HG03064 (cell line): ENCODE data around the gene KRAS.
"Not testable (repeated sequence)": the region's sequence is repeated elsewhere in the genome, so short reads cannot be mapped to it uniquely, and the experiment has no call there.

Source experiments
- ATAC-seq: cut with Tn5 transposase; IDR thresholded peaks from one replicate; pipeline ENCODE4 v1.9.1; 2021; ENCODE audit warnings: low read depth; ENCODE audit not compliant: unreplicated experiment

KRAS gene

GRCh38 chr12:25250744-25251730 is at the start of gene KRAS:
Gene KRAS (minus strand): TSS chr12:25250929.
- peak; percentile 62 for ATAC-seq

GRCh38 chr12:25296381-25296780 is 45.7 kb upstream of the KRAS start:
- no peak for ATAC-seq

DNA sequence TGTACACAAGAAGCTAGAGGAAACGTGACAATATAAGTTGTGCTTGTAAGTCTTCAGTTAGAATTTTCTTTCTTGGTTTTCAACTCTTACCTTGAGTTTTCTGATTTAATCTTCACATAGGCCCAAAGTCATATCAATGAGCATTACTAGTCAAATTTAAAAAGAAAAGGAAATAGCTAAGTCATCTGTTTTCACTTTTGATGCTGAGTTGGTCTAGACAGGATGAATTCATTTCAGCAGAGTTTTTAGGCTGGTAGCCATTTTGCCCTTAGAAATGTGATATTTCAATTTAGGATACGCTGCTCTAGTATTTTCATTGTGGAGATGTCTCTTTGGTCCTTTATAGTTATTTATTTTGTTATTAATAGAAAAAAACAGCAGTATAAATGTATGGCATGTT is 44.6 kb upstream of the KRAS start:
- ATAC-seq = no peak

DNA sequence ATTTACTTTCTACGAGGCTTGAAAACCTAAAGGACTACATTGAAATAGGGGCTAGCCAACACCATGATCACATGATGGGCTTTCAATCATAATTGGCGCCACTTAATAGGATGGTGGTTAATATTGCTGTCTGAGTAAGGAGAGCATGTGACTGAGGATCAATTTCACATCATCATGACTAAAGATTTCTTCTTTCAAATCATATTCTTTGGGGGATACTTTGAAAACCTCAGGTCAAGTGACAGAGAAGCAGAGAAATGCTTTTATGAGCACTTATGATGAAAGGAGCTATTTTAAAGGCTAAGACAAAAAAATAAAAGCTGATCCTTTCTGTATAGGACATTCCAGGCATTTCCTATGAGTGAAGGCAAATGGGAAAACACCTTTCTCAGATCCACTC is 42.9 kb upstream of the KRAS start:
- no peak for ATAC-seq

DNA sequence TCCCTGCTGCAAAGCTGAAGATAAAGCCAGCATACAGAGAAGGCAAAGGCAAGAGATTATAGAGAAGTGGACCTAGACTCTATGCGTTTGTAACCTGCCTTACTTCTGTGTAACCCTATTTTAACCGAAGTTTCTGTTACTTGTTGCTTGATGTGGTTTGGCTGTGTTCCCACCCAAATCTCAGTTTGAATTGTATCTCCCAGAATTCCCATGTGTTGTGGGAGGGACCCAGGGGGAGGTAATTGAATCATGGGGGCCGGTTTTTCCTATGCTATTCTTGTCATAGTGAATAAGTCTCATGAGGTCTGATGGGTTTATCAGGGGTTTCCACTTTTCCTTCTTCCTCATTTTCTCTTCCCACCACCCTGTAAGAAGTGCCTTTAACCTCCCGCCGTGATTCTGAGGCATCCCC is 42.1 kb upstream of the KRAS start:
- ATAC-seq = not testable (repeated sequence)

DNA sequence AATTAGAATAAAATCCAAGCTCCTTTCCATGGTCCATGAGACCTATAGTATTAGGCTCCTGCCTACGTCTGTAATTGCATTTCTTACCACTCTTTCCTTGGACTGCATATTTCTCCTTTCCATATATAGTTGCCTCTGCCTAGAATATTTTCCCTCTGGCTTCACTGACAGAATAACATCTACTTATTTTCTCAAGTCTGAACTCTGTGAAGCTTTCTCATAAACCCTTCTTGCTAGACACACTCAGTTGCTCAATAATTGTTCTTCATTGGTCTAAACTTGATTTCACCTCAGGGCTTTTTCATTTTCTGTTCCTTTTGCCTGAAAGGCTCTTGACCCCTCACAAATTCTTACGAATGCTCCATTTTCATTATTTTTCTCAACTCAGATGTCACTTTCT is 36.9 kb upstream of the KRAS start:
- ATAC-seq = no peak

DNA sequence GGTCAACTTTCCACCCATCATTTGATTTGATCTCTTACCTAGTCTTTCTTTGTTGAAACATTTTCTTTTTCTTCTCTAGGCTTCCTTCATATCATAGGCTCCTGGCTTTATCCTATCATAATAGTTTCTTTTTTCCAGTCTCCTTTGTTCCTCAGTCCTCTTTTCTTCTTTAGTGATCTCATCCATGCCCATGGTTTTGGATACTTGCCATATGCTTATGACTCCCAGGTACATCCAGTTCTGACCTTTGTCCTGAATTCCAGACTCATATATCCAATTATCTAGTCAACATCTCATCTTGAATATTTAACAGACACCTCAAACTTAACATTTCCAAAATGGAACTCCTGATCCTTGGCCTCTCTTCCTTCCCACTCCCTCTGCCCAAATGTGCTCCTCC is 36.1 kb upstream of the KRAS start:
- no peak for ATAC-seq

DNA sequence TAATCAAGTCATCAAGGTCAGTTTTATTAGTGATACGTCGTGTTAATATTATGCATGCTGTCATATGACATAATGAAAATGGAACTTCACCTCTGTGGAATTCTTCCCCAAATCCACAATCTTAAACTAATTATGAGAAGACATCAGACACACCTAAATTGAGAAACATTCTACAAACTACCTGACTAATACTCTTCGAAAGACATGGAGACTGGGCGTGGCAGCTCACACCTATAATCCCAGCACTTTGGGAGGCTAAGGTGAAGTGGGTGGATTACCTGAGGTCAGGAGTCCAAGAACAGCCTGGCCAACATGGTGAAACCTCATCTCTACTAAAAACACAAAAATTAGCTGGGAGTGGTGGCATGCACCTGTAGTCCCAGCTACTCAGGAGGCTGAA is 33.3 kb upstream of the KRAS start:
- no peak for ATAC-seq

DNA sequence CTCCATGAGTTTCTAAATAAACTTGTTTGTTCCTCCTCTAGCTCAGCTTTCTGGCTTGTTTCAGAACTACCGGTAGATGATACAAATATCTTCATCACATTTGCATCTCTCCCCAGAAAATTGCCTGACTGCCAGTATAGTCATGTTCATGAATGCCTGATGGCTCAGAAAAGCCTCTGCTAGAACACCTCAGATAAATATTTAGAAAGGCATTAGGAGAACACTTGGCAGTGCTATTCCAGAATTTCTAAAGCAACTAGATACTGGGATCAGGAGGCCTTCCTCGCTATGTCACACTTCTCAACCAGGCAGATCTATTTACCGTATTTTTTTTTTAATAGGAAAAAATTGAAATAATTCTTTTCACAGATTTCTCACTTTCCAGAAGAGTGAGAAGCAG is 32.3 kb upstream of the KRAS start:
- ATAC-seq = no peak

- no peak for ATAC-seq
Measured at GRCh38 chr12:25280082-25280481, 29.4 kb upstream of the KRAS start.

GRCh38 chr12:25278269-25278668 is 27.5 kb upstream of the KRAS start:
- ATAC-seq = no peak

- no peak for ATAC-seq
Measured at GRCh38 chr12:25276199-25276937, 25.6 kb upstream of the KRAS start.

DNA sequence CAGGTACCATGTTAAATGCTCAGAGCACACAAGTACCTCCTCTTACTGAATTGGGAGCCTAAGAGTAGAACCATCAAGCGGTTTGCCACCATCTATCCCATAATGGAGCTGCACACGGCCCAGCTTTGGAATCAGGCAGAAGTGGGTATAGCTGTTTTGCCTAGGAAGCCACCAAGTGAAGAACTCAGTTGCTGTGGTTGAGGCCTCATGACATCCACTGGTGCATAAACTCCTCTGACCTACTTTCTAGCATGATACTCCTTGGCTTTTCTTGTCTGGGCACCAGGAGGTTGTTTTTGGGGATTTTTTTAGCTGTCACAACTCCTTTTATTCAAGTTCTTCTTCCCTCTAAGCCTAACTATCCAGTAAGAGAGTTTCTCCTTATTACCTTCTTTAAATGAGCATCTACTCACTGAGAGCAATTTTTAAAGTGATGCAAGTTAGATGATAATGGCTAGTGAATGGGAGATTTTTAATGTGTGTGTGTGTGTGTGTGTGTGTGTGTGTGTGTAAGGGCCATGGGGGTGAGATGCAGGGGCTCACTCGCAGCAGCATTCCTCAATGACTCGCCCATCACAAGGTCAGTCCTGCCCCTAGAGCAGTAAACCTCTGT is 20.9 kb upstream of the KRAS start:
- no peak for ATAC-seq

DNA sequence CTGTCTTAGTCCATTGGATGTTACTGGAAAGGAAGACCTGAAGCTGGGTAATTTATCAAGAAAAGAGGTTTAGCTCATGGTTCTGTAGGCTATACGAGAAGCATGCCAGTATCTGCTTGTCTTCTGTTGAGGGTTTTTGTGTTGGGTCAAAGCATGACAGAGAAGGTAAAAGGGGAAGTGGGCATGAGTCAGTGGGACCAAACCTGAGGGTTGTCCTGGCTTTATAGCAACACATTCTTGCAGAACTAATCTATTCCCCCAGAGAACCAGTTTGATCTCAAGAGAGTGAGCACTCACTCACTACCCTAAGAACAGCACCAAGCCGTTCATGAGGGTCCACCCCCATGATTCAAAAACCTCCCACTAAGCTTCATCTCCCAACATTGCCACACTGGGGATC is 19.0 kb upstream of the KRAS start:
- ATAC-seq = peak; percentile 70

DNA sequence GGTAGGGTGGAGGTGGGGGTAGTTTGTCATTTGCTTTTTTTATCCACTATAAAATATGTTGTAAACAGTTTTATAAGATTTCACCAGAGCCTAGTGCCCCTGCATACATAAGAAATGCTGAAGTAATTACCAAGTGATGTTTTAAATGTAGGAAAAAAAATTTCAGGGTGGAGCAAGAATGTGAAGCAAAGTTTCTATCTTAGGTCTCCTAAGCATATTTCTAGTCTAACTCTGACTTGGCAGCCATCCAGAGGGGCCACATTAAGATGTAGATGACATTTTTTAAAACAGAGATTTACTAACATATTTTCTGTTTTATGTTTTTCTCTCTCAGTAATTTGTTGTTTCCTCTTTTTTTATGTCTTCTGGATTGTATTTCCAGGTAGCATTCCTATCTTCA is 15.8 kb upstream of the KRAS start:
- ATAC-seq = no peak

DNA sequence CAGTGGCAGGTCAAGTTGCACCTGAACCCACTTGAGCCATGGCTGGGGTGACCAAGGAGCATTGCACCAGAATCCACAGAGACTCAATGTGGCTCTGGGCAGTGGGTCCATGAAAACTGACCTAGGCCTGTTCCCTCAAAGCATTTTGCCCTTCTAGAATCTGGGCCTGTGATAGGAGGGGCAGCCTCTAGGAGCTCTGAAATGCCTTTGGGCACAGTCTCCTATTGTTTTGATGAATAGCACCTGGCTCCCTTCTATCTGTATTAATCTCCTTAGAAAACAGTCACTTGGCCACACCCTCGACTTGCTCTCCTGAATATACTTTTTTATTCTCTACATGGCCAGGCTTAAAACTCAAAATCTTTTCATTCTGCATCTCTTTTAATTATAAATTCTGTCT is 14.1 kb upstream of the KRAS start:
- ATAC-seq = no peak

- ATAC-seq = no peak
Measured at GRCh38 chr12:25264114-25264513, 13.4 kb upstream of the KRAS start.

DNA sequence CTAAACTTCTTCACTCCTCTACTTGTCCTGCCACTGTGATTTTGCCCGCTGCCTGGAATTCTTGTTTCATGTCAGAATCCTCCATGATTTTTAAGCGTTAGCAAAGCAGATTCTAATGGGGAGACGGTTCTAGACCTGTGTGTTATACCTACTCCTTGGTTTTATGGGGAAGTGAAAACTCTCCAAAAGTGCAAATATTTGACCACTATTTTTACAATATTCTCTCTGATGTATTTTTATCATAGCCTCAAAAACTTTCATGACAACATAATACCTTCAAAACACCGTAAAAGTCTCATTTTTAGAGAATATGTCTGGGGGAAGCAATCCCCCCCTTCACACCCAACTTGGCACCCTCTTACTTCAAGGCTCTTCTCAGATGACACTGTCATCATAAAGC is 12.9 kb upstream of the KRAS start:
- no peak for ATAC-seq

GRCh38 chr12:25262389-25263074 is 11.8 kb upstream of the KRAS start:
- ATAC-seq = no peak

DNA sequence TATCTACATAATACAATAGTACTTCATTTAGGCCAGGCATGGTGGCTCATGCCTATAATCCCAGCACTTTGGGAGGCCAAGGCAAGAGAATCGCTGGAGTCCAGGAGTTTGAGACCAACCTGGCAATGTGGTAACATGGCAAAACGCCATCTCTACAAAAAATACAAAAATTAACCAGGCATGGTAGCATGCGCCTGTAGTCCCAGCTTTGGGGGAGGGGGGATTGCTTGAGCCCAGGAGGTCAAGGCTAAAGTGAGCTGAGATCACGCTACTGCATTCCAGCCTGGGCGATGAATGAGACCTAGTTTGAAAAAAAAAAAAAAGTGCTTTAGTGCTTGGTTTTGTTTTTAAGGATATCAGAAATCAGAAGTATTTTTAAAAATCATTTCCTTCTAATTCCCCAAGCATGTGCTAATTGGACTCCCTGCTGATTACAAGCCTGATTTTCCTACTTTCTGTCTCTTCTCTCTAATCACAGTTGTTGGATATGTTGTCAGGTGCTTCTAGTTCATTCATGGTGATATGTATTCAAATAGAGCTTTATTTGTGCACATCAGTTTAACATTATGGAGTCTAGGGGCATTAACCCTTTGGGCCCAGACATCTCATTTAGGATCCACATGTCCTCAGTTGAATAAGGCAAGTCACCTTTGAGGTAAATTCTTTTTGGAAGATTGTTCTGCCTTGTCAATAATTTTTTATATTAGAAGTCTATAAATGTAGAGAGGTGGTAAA is 7.0 kb upstream of the KRAS start:
- ATAC-seq = no peak
